HEK293 (cell line): ENCODE measurements around the gene SLFN12L.
"Not testable (repeated sequence)": the region's sequence is repeated elsewhere in the genome, so short reads cannot be mapped to it uniquely, and the experiment has no call there.

ENCODE experiments used
- CTCF ChIA-PET: fragments of 350-600 bp; formaldehyde crosslinking; extraction: SDS; loops from one replicate; lab custom pipeline; 2021; ENCODE audit warnings: antibody characterized with exemption; lab: Yijun Ruan, JAX
- POLR2A ChIA-PET: fragments of 300-600 bp; formaldehyde crosslinking; extraction: SDS; loops from one replicate; lab custom pipeline; 2020; ENCODE audit warnings: antibody characterized with exemption, inconsistent platforms; lab: Yijun Ruan, JAX
- H3K27ac ChIP-seq: fragments of 200-500 bp; sonication (Bioruptor generic); 2 replicates; pipeline ENCODE4 v1.5.1; 2014; ENCODE audit warnings: low read depth, low read length, control low read depth, inconsistent platforms; ENCODE audit errors: extremely low read depth
- H3K36me3 ChIP-seq, 2 experiments: fragments of 200-500 bp in 1 of 2; sonication (Bioruptor generic) in 1 of 2; 1 replicate in 1 of 2; 2 replicates in 1 of 2; pipeline ENCODE4 v1.5.1; 2014 to 2017; ENCODE audit warnings: inconsistent platforms in 2 of 2, low read length in 2 of 2; ENCODE audit not compliant: control insufficient read depth in 2 of 2, insufficient read depth in 1 of 2
- H3K4me1 ChIP-seq: fragments of 200-500 bp; sonication (Bioruptor generic); 2 replicates; pipeline ENCODE4 v1.5.1; 2014; ENCODE audit warnings: mild to moderate bottlenecking, low read length, inconsistent platforms; ENCODE audit not compliant: control insufficient read depth, insufficient read depth
- H3K4me3 ChIP-seq: 2 replicates; pipeline ENCODE4 v1.5.1; 2011; ENCODE audit warnings: low read depth, mild to moderate bottlenecking, control low read depth, low read length, moderate library complexity
- H3K9me3 ChIP-seq: fragments of 200-500 bp; sonication (Bioruptor generic); 2 replicates; pipeline ENCODE4 v1.5.1; 2014; ENCODE audit warnings: low read depth, low read length, inconsistent platforms; ENCODE audit not compliant: control insufficient read depth, insufficient read depth
- INSM2 ChIP-seq: fragments of 450-650 bp; formaldehyde crosslinking; IDR thresholded peaks from 2 replicates; pipeline ENCODE4 v1.5.1; 2016; ENCODE audit warnings: missing biosample characterization, missing genetic modification characterization
- OVOL3 ChIP-seq: fragments of 450-650 bp; formaldehyde crosslinking; IDR thresholded peaks from 2 replicates; pipeline ENCODE4 v1.5.1; 2016; ENCODE audit warnings: missing biosample characterization, missing genetic modification characterization
- SP2 ChIP-seq: fragments of 450-650 bp; formaldehyde crosslinking; IDR thresholded peaks from 2 replicates; pipeline ENCODE4 v1.5.1; 2016; ENCODE audit warnings: missing biosample characterization, missing genetic modification characterization
- SP3 ChIP-seq: fragments of 450-650 bp; formaldehyde crosslinking; IDR thresholded peaks from 2 replicates; pipeline ENCODE4 v1.5.1; 2016; ENCODE audit warnings: missing biosample characterization, missing genetic modification characterization
- ZNF121 ChIP-seq: fragments of 450-650 bp; formaldehyde crosslinking; IDR thresholded peaks from 2 replicates; pipeline ENCODE4 v1.5.1; 2016; ENCODE audit warnings: missing biosample characterization, missing genetic modification characterization
- ZNF132 ChIP-seq: fragments of 450-650 bp; formaldehyde crosslinking; IDR thresholded peaks from 2 replicates; pipeline ENCODE4 v1.5.1; 2017; ENCODE audit warnings: missing biosample characterization, missing genetic modification characterization, borderline replicate concordance
- ZNF146 ChIP-seq: fragments of 450-650 bp; formaldehyde crosslinking; IDR thresholded peaks from 2 replicates; pipeline ENCODE4 v1.5.1; 2016; ENCODE audit warnings: missing biosample characterization, missing genetic modification characterization
- ZNF18 ChIP-seq: fragments of 450-650 bp; formaldehyde crosslinking; IDR thresholded peaks from 2 replicates; pipeline ENCODE4 v1.5.1; 2016; ENCODE audit warnings: missing biosample characterization, missing genetic modification characterization
- ZNF211 ChIP-seq: fragments of 450-650 bp; formaldehyde crosslinking; IDR thresholded peaks from 2 replicates; pipeline ENCODE4 v1.5.1; 2016; ENCODE audit warnings: low read depth, missing biosample characterization, missing genetic modification characterization
- ZNF23 ChIP-seq: fragments of 450-650 bp; formaldehyde crosslinking; IDR thresholded peaks from 2 replicates; pipeline ENCODE4 v1.5.1; 2016; ENCODE audit warnings: missing biosample characterization, missing genetic modification characterization, borderline replicate concordance
- ZNF274 ChIP-seq, 2 experiments: fragments of 200-500 bp in 1 of 2; fragments of 450-650 bp in 1 of 2; sonication (Bioruptor generic) in 1 of 2; formaldehyde crosslinking in 1 of 2; IDR thresholded peaks; 2 replicates each; pipeline versions ENCODE4 v1.5.1 to v1.6.1; 2014 to 2016; ENCODE audit warnings: borderline replicate concordance in 1 of 2, inconsistent platforms in 1 of 2, low read length in 1 of 2, missing biosample characterization in 1 of 2, missing genetic modification characterization in 1 of 2
- ZNF292 ChIP-seq: fragments of 450-650 bp; formaldehyde crosslinking; IDR thresholded peaks from 2 replicates; pipeline ENCODE4 v1.5.1; 2016; ENCODE audit warnings: low read depth, missing biosample characterization, missing genetic modification characterization, borderline replicate concordance
- ZNF510 ChIP-seq: fragments of 450-650 bp; formaldehyde crosslinking; IDR thresholded peaks from 2 replicates; pipeline ENCODE4 v1.5.1; 2018; ENCODE audit warnings: mild to moderate bottlenecking, missing genetic modification characterization, missing biosample characterization; ENCODE audit not compliant: insufficient replicate concordance
- ZNF521 ChIP-seq: fragments of 450-650 bp; formaldehyde crosslinking; IDR thresholded peaks from 2 replicates; pipeline ENCODE4 v1.5.1; 2017; ENCODE audit warnings: missing biosample characterization, mild to moderate bottlenecking, missing genetic modification characterization
- ZNF660 ChIP-seq: fragments of 450-650 bp; IDR thresholded peaks from 2 replicates; pipeline ENCODE4 v1.5.1; 2018; ENCODE audit warnings: missing biosample characterization, mild to moderate bottlenecking, missing genetic modification characterization
- ZNF677 ChIP-seq: fragments of 450-650 bp; IDR thresholded peaks from 2 replicates; pipeline ENCODE4 v1.5.0; 2018; ENCODE audit warnings: missing biosample characterization, mild to moderate bottlenecking, missing genetic modification characterization, moderate library complexity
- ZNF843 ChIP-seq: fragments of 450-650 bp; formaldehyde crosslinking; IDR thresholded peaks from 2 replicates; pipeline ENCODE4 v1.5.1; 2016; ENCODE audit warnings: missing biosample characterization, missing genetic modification characterization
- TF ChIP-seq, protein P1 (sequence below): fragments of 450-650 bp; formaldehyde crosslinking; IDR thresholded peaks from 2 replicates; pipeline ENCODE4 v1.5.1; 2016; ENCODE audit warnings: missing biosample characterization, missing genetic modification characterization
- TF ChIP-seq, protein P2 (sequence below): fragments of 450-650 bp; formaldehyde crosslinking; IDR thresholded peaks from 2 replicates; pipeline ENCODE4; 2016; ENCODE audit warnings: missing biosample characterization, missing genetic modification characterization
- TF ChIP-seq, protein P3 (sequence below): IDR thresholded peaks from 2 replicates; pipeline ENCODE4 v1.6.1; 2011; ENCODE audit warnings: mild to moderate bottlenecking, low read depth, low read length, borderline replicate concordance

The SLFN12L gene

GRCh38 chr17:35529326-35529725 is 8.2 kb downstream of the SLFN12L start:
- H3K27ac ChIP-seq, H3K36me3 ChIP-seq, H3K4me3 ChIP-seq, H3K9me3 ChIP-seq, POLR2A ChIA-PET, H3K4me1 ChIP-seq: not testable (repeated sequence)
- CTCF ChIA-PET, result interaction anchor here (0.7 to 1.4 kb wide), 3 partner anchors 9 to 216 kb away, joined by 3 to 5 read pairs (median 4); partner anchors contain the start of gene SLFN12L
- peak; percentile 89 for TF ChIP-seq ZNF146 (tag by site-specific recombination)

DNA sequence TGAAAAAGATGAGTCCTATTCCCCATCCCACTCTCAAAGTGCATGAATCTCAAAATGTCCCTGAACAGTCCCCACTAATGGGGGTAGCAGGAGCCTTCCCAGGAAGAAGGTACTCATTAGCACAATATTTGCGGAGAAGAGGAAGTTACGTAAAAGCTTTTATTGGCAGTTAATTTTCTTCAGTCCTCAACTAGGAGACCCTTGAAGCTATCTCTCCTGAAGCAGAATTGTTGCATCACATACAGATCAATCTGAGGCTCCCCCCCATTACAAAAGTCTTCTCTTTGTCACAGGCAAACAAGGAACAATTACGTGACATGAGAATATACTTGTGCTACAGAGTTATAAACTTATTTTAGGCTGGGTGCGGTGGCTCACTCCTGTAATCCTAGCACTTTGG is 14.2 kb downstream of the SLFN12L start:
- POLR2A ChIA-PET, result no interaction called here
- CTCF ChIA-PET, result interaction anchor here (0.7 to 2.5 kb wide), 5 partner anchors 11 to 360 kb away, joined by 3 to 12 read pairs (median 4); no protein-coding TSS in a partner anchor
- Histone ChIP-seq H3K9me3 (no peaks in the 10 kb centered on the region), H3K4me1 (peaks cover 9% of the 10 kb centered on the region), H3K36me3 (no peaks in the 10 kb centered on the region), H3K4me3 (no peak overlapping the region), H3K27ac (no peak overlapping the region)
- TF ChIP-seq ZNF510 (tag by site-specific recombination) (no peak), ZNF660 (tag by site-specific recombination) (no peak), SP3 (tag by site-specific recombination) (no peak), ZNF121 (tag by site-specific recombination) (no peak), ZNF146 (tag by site-specific recombination) (no peak), ZNF274 (IDR thresholded peaks at IDR 0.05; ENCODE audit: low read length) (no peak), ZNF274 (tag by site-specific recombination; IDR thresholded peaks at IDR 0.05; ENCODE audit: borderline replicate concordance) (no peak), ZNF521 (tag by site-specific recombination) (no peak)
- TF ChIP-seq, protein P1, sequence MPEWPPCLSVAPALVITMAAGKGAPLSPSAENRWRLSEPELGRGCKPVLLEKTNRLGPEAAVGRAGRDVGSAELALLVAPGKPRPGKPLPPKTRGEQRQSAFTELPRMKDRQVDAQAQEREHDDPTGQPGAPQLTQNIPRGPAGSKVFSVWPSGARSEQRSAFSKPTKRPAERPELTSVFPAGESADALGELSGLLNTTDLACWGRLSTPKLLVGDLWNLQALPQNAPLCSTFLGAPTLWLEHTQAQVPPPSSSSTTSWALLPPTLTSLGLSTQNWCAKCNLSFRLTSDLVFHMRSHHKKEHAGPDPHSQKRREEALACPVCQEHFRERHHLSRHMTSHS (tag by site-specific recombination), result no peak
- TF ChIP-seq, protein P2, sequence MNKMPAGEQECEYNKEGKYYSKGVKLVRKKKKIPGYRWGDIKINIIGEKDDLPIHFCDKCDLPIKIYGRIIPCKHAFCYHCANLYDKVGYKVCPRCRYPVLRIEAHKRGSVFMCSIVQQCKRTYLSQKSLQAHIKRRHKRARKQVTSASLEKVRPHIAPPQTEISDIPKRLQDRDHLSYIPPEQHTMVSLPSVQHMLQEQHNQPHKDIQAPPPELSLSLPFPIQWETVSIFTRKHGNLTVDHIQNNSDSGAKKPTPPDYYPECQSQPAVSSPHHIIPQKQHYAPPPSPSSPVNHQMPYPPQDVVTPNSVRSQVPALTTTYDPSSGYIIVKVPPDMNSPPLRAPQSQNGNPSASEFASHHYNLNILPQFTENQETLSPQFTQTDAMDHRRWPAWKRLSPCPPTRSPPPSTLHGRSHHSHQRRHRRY, result no peak

DNA sequence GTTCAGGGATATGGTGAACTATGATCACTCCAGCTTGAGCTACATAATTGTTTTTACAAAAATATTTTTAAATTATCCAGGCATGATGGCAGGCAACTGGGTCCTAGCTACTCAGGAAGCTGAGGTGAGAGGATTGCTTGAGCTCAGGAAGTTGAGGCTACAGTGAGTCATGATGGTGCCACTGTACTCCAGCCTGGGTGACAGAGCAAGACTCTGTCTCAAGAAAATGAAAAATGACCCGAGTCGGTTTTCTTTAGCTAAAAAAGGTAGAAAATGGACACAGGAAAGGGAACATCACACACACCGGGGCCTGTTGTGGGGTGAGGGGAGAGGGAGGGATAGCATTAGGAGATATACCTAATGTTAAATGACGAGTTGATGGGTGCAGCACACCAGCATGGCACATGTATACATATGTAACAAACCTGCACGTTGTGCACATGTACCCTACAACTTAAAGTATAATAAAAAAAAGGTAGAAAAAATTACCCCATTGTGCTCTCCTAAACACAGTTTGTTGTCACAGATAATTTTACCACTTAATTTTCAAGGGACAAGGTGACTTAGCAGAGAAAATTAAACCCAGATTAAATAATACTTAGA is 15.7 kb downstream of the SLFN12L start:
- H3K36me3 ChIP-seq, H3K9me3 ChIP-seq, H3K4me1 ChIP-seq, H3K27ac ChIP-seq, POLR2A ChIA-PET, H3K4me3 ChIP-seq: not testable (repeated sequence)
- CTCF ChIA-PET, result interaction anchor here (1.8 to 3.0 kb wide), 2 partner anchors 17 to 209 kb away, joined by 9 to 10 read pairs; no protein-coding TSS in a partner anchor

- peaks cover 9% of the 10 kb centered on the region for H3K4me1 ChIP-seq
- ChIA-PET CTCF (interaction anchor here (3.0 kb wide), 1 partner anchor 209 kb away, joined by 10 read pairs; no protein-coding TSS in a partner anchor), POLR2A (no interaction called here)
- TF ChIP-seq INSM2 (tag by site-specific recombination), result no peak
- TF ChIP-seq ZNF132 (tag by site-specific recombination), result no peak
- no peak for TF ChIP-seq OVOL3 (tag by site-specific recombination)
- no peak for TF ChIP-seq ZNF677
- TF ChIP-seq, protein P3, sequence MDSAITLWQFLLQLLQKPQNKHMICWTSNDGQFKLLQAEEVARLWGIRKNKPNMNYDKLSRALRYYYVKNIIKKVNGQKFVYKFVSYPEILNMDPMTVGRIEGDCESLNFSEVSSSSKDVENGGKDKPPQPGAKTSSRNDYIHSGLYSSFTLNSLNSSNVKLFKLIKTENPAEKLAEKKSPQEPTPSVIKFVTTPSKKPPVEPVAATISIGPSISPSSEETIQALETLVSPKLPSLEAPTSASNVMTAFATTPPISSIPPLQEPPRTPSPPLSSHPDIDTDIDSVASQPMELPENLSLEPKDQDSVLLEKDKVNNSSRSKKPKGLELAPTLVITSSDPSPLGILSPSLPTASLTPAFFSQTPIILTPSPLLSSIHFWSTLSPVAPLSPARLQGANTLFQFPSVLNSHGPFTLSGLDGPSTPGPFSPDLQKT, result no peak
- TF ChIP-seq ZNF843 (tag by site-specific recombination), result no peak
- no peak for TF ChIP-seq ZNF292 (tag by site-specific recombination)
- no peak for TF ChIP-seq SP2
- no peak for TF ChIP-seq ZNF18
- TF ChIP-seq ZNF211 (tag by site-specific recombination), result no peak
- no peak for TF ChIP-seq ZNF23 (tag by site-specific recombination)
- no peaks in the 10 kb centered on the region for H3K9me3 ChIP-seq
- no peaks in the 10 kb centered on the region for H3K36me3 ChIP-seq
- no peak overlapping the region for H3K4me3 ChIP-seq
- no peak overlapping the region for H3K27ac ChIP-seq
These were observed 16.3 kb downstream of the SLFN12L start for GRCh38 chr17:35521150-35521549.
